Stimulated activated naive CD4-positive, alpha-beta T cell (primary cell): Measurements from ENCODE around the gene CTCFL.

Source experiments
- DNase-seq, 6 experiments: peaks; one replicate each; lab custom pipeline; 2025; lab: John Stamatoyannopoulos, UW

Gene CTCFL

GRCh38 chr20:57560554-57561355, 35.8 kb upstream of the CTCFL start, which contains the start of gene PCK1:
Gene PCK1, plus strand, starts transcription at chr20:57561110. Its CDS starts 302 bp downstream, at chr20:57561412.
- DNase-seq: no peak

- DNase-seq: no peak
These were observed 35.0 kb upstream of the CTCFL start for GRCh38 chr20:57559658-57560553.

- no peak for DNase-seq
These were observed 34.3 kb upstream of the CTCFL start for GRCh38 chr20:57559289-57559634.

- no peak for DNase-seq
These were observed 33.8 kb upstream of the CTCFL start for GRCh38 chr20:57558614-57559288.

GRCh38 chr20:57557926-57558613, 33.1 kb upstream of the CTCFL start:
- DNase-seq: no peak

GRCh38 chr20:57556980-57557274, 32.0 kb upstream of the CTCFL start:
- no peak for DNase-seq

GRCh38 chr20:57555457-57556184, 30.7 kb upstream of the CTCFL start:
- no peak for DNase-seq

- no peak for DNase-seq
These were observed 28.6 kb upstream of the CTCFL start for GRCh38 chr20:57553376-57554018.

- no peak for DNase-seq
These were observed 27.5 kb upstream of the CTCFL start for GRCh38 chr20:57552471-57552870.

GRCh38 chr20:57548177-57549058, 23.5 kb upstream of the CTCFL start:
- no peak for DNase-seq

GRCh38 chr20:57546956-57547649, 22.2 kb upstream of the CTCFL start:
- DNase-seq: no peak

GRCh38 chr20:57545927-57546662, 21.2 kb upstream of the CTCFL start:
- DNase-seq: no peak

GRCh38 chr20:57544838-57545564, 20.1 kb upstream of the CTCFL start:
- DNase-seq: no peak

GRCh38 chr20:57543754-57544153, 18.8 kb upstream of the CTCFL start:
- no peak for DNase-seq

GRCh38 chr20:57540890-57541580, 16.1 kb upstream of the CTCFL start:
- no peak for DNase-seq

- DNase-seq: no peak
These were observed 14.9 kb upstream of the CTCFL start for GRCh38 chr20:57539889-57540288.

GRCh38 chr20:57537822-57538221, 12.9 kb upstream of the CTCFL start:
- no peak for DNase-seq
